Cortex of kidney (tissue), 1 donor: ENCODE data around the gene DCDC2.
"Not testable (repeated sequence)": the region's sequence is repeated elsewhere in the genome, so short reads cannot be mapped to it uniquely, and the experiment has no call there.

Source experiments
- DNase-seq: peaks from one replicate; lab custom pipeline; 2025; lab: John Stamatoyannopoulos, UW

DCDC2 gene

DNA sequence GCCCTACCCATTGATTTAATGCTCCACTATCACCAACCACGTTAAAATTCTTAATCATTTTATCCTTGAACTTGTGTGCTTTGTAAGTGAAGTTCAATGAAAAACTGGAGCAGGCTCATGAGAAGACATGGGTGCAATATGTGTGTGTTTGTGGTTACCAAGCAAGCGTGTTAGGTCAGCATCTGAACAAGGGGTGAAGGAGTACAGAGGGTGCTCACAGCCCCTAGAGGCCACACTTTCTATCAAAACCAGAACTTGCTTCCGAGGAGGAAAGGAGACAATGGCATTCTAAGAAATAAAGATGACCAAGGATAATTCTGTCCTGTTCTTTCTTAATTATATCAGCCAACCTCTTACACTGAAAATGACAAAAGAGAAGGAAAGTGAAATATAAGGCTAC, 138.2 kb downstream of the DCDC2 start:
- DNase-seq = no peak

DNA sequence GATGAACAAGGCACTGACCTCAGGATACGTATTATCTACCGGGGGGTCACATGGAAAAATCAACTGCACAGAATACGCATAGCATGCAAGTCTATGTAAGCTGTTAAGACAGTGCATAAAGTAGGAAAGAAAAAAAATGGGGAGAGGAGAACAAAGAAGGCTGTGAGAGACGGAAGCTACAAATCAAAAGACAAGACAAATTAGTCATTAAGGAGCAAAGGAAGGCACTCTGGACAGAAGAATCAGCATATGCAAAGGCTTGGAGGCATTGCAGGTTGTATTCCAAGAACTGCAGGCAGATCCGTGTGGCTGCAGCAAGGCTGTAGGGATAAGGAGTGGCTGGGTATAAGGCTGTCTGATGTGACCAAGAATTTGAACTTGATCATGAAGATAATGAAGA, 142.9 kb downstream of the DCDC2 start:
- DNase-seq = no peak

DNA sequence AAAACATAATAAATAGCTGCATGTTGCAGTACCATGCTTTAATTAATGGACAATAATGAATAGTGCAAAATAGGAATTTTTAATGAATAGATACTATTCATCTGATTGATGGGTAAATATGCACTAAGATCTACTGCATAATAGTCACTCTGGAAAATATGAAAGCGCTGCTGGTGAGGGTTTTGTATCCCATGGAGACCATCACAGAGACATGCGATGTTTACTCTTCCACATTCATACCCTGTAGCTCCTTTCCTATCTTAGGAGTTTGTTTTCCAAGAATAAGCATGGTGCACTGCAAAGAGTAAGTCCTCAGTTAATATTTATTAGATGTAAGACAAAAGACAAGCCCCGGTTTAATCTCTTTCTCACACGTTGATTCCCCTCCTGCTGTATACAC, 150.4 kb downstream of the DCDC2 start:
- no peak for DNase-seq

DNA sequence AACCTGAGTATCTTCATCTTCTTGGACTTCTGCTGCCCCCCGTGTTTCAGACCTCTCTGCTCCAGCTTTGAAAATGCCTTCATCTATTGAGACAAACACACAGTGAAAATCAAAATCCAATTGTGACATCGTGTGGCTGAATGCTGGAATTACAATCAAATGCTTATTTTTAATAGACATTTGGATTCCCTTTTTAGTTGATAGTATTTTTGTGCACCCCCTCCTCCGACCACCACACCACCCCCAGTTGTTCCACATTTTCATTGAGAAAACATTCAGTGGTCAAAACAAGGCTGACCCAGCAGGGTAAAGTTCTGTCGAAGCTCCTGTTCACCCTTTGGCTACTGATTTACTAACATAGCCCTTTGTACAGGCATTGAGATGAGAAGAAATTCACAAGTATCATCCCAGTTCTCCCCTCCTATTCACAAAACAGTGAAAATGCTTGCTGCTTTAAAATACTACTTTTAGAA, 152.8 kb downstream of the DCDC2 start:
- DNase-seq = no peak

DNA sequence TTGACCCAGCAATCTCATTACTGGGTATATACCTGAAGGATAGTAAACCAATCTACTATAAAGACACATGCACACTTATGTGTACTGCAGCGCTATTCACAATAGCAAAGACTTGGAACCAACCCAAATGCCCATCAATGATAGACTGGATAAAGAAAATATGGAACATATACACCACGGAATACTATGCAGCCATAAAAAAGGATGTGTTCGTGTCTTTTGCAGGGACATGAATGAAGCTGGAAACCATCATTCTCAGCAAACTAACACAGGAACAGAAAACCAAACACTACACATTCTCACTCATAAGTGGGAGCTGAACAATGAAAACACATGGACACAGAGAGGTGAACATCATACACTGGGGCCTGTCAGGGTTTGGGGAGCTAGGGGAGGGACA, 153.7 kb downstream of the DCDC2 start:
- DNase-seq = not testable (repeated sequence)

DNA sequence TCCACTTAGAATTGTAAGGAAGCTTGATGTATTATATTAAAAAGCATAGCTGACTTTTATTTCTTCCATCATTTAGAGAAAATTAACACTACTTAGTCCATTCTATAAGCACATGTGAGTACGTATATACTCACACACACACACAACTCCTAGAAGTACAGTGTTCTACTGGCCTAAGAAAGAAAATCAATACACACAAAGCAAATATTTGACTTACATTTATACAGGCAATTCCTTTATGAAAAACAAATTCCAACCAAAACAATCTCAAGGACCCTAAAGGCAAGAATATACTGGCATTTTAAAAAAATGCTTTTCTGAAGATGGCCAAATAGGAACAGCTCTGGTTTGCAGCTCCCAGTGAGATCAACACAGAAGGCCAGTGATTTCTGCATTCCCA, 160.0 kb downstream of the DCDC2 start:
- DNase-seq = no peak

DNA sequence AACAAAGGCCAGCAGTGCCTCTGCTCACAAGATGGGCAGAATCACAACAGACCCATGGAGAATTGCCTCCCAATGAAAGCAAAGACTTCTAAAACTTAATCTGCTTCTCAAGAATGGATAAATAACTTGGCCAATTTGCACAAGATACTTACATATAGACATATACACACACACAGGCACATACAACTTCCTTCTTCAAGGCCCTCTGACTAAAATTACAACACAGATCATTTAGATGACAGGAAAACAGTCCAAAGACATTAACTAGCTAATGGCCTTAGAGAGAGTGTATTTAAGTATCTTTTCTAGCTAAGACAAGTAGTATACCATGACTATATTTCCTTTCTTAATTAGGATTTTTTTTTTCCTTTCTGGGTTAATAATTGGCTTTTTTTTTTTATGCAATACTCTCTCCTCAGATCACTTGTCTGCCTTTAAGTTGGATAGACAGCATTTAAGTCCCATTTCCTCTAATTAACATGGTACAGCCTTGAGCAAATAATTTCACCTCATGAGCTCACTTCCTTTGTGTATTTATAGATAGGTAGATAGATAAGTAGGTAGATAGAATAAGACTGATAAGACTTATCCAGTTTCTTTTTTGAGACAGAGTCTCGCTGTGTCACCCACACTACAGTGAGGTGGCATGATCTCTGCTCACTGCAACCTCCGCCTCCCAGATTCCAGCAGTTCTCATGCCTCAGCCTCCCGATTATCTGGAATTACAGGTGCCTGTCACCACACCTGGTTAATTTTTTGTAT, 161.8 kb downstream of the DCDC2 start:
- DNase-seq = no peak

DNA sequence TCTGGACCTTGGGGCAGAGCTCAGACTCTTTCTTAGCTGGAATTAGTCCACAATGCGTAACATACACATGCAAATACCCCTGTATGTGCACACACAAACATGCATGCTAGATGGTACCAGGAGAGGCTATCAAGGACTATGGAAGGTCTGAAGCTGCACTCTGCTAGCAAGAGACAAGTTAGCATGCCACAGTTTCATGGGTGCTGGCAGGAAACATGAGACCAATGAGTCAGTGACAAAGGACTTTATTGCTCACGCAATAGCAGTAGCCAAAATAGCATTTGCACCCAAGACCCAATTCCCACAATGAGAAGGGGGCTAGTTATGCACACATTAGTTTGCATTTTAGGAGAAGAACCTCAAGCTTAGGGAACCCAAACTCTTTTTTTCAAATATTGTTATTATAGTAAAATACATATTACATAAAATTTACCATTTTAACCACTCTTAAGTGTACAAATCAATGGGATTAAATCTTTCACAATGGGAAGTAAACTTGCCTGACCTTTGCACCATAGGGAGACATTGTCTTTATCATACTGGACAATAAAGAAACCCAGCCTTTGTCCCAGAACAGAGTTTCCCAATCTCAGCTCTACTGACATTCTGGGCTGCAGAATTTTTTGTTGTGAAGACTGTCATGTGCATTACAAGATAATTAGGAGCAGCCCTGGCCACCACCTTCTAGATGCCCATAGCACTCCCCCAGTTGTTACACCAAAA, 162.7 kb downstream of the DCDC2 start:
- DNase-seq = no peak

DNA sequence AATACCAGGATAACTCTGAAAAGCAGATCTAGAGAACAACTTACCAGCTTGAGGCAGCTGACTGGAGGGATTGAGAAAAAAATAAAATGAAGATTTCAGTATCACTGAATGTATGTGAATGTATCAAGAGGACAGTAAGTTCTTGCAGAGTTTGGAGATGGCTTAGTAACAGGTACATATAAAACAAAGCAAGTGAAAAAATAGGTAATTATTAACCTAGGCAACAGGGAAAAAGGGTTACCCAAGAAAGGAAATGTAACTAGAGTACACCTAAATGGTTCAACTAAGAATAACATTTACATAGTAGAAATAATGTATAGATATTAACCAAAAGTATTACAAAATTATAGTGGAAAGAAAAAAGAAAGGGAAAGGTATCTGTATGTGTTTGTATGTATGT, 164.5 kb downstream of the DCDC2 start:
- DNase-seq = no peak

DNA sequence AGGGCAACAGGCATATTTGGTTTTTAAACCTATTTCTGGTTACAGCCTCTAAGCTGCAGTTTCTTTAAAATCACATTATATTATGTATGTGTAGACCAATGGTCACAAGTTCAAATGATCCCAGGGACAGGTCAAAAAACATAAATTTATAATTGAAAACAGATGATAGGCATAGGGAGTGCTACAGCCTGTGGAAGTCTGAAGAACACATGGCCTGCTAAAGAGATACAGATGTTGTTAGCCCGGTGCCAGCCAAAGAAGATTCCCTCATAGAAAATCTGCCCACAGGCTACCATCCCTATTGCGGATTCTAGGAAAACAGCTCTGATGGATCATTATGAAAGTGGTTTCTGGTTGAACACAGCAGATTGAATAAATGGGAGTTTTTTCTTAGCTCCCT, 166.5 kb downstream of the DCDC2 start:
- no peak for DNase-seq

DNA sequence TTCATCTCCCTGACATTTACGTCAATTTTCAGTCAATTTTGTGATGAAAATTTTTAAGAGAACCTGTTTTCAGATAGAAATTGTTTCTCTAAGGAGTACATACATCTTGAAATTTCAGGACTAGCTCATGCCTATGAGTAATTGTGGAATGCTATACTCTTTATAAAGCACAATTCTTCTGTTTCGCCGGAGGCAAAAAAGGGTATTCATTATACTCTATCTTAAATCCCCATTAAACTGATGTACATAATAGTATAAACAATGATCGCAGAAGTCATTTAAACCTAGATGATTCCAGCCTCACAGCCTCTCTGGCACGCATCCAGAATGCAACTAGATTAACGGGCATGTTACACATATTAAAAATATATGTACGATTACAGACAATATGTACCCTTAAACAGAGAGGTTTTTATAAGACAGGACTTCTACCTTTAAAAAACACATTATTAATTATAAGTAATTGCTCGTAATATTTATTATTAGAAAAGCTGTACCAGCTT, 169.2 kb downstream of the DCDC2 start:
- DNase-seq = no peak

DNA sequence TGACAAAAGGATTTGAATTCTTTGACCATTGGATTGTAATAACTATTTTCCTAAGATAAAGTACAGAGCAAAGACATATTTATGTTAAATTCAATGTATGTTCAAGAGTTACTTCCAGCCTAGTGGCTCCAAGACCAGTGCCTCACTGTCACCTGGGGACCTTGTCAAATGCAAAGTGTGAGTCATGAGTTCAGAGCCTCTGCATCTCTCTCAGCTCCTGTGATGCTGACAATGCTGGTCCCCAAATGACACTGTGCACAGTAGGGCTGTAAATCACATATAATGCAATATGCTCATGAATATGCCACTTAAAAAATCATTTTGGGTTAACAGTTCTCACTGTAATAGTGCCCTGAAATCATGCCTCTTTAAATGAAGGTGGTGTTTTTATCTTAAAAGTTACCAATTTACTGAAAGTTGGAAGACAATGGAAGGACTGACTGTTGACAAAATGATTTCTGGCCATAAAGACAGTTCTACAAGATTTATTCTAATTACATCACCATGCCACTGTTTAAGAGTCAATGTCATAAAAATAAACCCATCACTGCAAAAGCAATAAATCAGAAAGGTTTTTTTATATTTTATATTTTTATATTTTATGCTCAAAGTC, 169.8 kb downstream of the DCDC2 start:
- DNase-seq = no peak

DNA sequence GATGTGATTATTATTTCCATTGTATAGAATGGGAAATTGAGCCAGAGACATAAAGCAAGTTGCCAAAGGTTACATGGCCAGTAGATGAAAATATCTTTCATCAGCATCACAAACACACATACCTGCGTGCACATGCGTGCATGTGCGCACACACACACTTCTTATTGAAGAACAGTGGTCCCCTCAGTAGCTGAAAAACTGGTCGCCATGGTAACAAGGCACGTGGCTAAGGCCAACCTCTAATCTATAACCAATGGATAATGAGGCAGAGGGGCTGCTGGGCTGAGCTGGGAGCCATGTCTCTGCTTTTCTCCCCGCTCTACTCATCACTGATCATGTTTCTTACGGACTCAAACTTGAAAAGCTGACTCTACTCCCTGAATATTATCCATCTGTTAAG, 171.5 kb downstream of the DCDC2 start:
- no peak for DNase-seq

DNA sequence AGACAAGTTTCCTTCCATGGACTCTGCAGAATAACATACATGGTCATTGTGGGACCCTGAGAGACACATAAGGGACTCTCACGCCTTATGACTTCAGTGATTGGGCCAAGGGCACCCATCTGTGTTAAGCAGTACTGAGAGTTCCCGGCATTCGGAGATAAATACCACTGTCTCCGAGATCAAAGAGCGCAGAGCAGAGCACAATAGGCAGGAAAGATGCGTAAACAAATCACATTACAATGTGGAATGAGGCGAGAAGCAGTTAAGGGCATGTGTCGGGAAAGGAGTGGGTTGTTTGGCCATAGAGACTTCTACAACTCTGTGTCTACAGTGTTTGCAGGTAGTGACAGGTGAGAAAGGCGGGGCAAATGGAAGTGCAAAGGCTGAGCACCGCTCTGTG, 174.3 kb downstream of the DCDC2 start:
- no peak for DNase-seq

DNA sequence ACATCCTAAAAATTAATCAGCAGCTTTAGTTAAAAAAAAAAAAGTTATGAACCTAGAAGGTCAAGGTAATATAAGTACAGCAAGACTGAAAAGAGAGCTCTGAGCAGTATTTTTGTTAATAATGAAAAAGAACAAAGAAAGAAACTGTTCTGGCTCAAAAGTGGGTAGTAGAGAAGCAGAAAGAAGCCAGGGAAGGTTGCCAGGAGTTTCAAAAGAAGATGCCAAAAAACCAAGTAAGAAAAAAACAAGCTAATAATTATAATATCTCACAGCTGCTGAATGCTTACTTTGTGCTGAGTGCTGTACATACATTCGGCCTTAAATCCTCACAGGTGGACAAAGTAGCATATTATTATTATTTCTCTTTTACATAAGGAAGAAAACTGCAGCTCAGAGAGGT, 200.0 kb downstream of the DCDC2 start:
- no peak for DNase-seq

DNA sequence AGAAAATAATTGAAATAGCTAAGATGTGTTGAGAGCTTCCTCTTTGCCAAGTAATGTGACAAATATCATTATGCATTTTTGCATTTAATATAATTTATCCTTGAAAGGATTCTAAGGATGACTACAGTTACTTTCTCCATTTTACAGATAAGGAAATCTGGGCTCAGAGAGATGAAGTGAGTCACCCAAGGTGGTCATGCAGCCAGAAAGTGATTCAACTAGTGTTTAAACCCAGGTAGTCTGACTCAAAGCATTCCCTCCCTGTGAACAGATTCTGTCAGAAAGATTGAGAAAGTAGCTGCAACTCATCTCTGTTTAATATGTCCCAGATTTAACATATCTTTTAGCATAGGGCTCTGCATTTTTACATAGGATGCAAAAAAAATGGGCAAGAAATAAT, 203.7 kb downstream of the DCDC2 start:
- no peak for DNase-seq

DNA sequence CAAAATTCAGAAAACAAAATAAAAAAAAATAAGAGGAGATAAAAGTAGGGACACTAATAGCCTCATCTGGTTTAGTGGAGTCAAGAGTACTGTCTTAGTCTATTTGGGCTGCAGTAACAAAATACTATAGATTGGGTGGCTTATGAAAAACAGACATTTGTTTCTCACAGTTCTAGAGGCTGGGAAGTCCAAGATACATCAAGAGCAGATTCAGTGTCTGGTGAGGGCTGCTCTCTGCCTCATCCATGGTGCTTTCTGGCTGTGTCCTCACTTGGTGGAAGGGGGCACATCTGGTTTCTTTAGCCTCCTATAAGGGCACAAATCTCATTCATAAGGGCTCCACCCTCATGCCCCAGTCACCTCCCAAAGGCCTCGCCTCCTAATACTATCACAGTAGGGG, 205.8 kb downstream of the DCDC2 start:
- DNase-seq = no peak

DNA sequence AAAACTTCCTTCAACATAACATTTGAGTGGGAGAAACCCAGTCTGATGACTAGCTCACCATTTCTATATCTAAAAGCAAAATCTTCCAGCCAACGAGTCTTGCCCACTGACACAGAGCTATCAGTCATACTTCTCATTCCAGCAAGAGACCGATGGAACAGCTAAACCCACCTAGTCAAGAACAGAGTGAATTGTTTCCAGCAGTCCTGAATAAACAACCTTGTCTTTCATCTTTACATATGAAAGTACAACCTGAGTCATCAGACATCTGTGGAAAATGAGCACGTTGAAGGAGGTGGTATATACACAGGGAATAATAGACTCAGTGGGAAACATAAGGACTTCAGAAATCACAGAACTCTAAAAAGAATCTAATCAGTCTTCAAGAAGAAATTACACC, 208.0 kb downstream of the DCDC2 start:
- DNase-seq = no peak

DNA sequence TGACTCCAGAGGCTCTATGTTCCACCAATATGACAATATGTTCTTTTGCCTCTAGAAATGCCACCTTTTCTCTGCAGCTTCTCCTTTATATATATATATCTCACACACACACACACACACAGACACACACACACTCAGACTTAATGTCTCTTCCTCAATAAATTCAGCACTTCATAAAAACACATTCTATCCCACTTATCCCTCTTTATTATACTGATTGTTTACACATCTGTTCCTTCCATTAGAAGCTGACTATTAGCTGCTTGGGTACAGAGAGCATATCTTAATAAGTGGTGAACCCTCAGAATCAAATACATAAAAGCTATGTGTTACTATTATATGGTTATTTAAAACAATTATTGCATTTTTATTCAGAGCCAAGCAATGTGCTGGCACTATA, 208.6 kb downstream of the DCDC2 start:
- DNase-seq = no peak

DNA sequence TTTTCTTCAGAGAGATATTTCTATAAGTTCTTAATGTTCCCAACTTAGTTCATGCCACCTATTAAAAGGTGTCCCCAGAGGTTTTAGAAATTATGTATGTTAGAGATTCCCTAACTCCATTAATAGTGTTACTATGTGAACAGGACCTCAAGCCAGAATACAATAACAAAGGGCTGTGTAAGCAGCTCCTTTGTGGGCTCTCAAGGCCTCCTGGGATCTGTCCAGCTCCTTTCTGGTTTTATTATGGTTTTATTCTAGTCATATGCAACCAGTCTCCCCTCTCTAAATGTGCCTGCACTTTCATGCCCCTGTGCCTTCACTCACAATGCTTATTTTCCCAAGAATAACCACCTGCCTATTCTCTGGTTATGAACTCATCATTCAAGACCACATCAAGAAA, 209.2 kb downstream of the DCDC2 start:
- no peak for DNase-seq

DNA sequence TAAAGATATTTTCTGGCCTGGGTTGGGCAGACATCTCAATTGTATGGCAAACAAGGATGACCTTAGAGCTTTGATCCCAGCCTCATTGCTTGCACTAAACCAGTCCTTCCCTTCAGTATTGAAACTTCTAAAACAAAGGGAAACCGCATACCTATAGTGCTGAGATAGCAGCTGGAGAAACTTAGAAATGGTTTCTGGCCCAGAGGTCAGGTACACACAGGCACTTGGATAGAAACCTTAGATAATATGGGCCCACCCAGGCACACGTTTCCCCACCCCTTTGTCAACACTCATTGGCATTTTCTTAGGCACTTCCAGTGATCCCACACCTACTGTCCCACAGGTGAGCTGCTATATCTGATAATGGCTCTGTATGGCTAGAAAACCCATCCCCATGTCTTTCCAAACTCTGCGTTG, 209.7 kb downstream of the DCDC2 start:
- DNase-seq = no peak

DNA sequence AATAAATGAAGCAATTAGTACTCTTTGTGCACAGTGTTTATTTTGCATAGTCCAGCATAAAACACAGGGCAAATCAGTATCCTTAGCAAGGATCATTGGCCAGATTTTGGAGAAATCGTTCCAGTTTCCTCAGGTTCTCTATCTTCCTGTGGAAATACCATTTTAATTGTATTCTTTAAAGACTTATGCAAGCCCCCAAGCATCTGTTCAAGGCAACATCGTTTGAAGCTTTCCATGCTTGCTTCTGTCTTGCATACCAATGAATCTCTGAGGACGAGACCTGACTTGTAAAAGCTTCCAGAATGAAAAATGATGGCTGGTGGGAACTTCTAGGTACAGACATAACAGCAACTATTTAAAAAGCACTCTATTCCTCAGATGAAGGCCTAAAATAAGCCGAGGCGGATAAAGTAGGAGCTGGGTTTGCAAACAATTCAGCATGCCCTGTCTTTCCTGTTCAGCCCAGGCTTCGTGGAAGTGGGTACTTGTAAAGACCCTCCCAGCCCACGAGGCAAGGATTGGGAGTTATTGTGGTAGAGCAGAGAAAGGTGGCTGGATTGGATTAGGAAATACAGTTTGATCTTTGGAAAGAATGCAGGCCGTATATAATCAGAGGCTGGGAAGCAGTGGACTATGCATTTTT, 210.2 kb downstream of the DCDC2 start:
- no peak for DNase-seq

DNA sequence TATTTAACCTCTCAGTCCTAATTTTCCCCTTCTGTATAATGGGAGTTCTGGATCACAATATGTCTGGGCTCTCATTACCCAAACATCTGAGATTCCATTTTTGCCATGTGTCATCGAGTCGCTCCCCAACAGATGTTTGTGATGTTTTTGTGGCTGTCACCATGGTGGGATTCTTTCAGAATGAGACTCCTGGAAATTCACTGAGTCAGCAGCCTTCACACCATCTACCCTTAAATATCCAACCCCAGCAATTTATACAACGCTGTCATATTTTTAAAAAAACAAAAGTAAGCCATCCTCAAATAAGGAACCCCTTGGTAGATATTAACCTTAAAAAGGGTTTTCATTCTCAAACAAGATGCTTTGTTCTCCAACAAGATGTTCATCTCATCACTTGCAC, 211.0 kb downstream of the DCDC2 start:
- DNase-seq = no peak
